ENCODE results near the gene TRAT1. TPM values are rescaled to one million over a fixed set of nuclear protein-coding genes. Genes with fewer than 3 reads are reported as not detected.
A peak's percentile ranks its signal among the peaks of the same experiment; 100 is the strongest.

The TRAT1 gene
- total RNA-seq, 1 donor from 2014 or later, result not detected

- Mint-ChIP-seq H3K4me3 (no peak overlapping the region), H3K9me3 (no peaks in the 10 kb centered on the region), H3K36me3 (ENCODE audit: low read depth) (no peaks in the 10 kb centered on the region), H3K27ac (no peak overlapping the region), H3K4me1 (no peaks in the 10 kb centered on the region), H3K27me3 (peaks cover 3% of the 10 kb centered on the region)
- TF ChIP-seq CTCF (IDR thresholded peaks at IDR 0.05), result no peak
- ATAC-seq (ENCODE audit: low read depth) (no peak), DNase-seq (no peak)
- intact Hi-C loops (cut with micrococcal nuclease), result no loop called here
- POLR2A ChIA-PET, result no interaction called here
- CTCF ChIA-PET, result interaction anchor here (0.7 kb wide), 1 partner anchor 92 kb away, joined by 3 read pairs; no protein-coding TSS in a partner anchor
Observed at GRCh38 chr3:108847187-108847586, 24.6 kb downstream of the TRAT1 start.

- DNase-seq (no peak), ATAC-seq (ENCODE audit: low read depth) (no peak)
- H3K4me3 Mint-ChIP-seq, result no peak overlapping the region
- no peak for TF ChIP-seq CTCF (IDR thresholded peaks at IDR 0.05)
- POLR2A ChIA-PET, result no interaction called here
- H3K36me3 Mint-ChIP-seq (ENCODE audit: low read depth), result no peaks in the 10 kb centered on the region
- H3K4me1 Mint-ChIP-seq, result no peaks in the 10 kb centered on the region
- H3K27ac Mint-ChIP-seq, result no peak overlapping the region
- H3K9me3 Mint-ChIP-seq, result no peaks in the 10 kb centered on the region
- intact Hi-C loops (cut with micrococcal nuclease), result no loop called here
- H3K27me3 Mint-ChIP-seq, result peaks cover 3% of the 10 kb centered on the region
- CTCF ChIA-PET, result no interaction called here
Observed at GRCh38 chr3:108849075-108849474, 26.5 kb downstream of the TRAT1 start.

DNA sequence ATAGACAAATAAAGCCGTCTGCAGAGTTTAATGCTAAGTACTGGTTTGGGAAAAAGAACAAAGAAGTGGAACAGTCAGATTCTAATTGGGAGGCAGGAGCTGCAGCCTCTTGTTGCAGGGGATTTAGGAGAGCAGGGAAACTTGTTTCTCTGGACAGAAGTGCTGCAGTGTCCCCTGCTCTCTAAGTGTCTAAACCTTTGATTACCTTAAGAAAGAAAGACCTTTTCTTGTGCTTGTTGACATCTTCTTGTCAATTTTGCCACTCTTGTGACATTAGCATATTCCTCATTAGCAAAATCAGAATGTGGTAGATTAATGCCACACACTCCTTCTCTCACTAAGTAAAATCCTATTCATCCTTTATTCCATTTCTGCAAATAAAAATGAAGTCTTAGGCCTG, 38.8 kb downstream of the TRAT1 start:
- intact Hi-C loops (cut with micrococcal nuclease), result no loop called here
- no peak for ATAC-seq (ENCODE audit: low read depth)
- DNase-seq, result no peak
- H3K4me3 Mint-ChIP-seq, result no peak overlapping the region
- peaks cover 2% of the 10 kb centered on the region for H3K4me1 Mint-ChIP-seq
- POLR2A ChIA-PET, result no interaction called here
- H3K27me3 Mint-ChIP-seq, result peaks cover 2% of the 10 kb centered on the region
- TF ChIP-seq CTCF (IDR thresholded peaks at IDR 0.05), result no peak
- no peaks in the 10 kb centered on the region for H3K9me3 Mint-ChIP-seq
- no peak overlapping the region for H3K27ac Mint-ChIP-seq
- CTCF ChIA-PET, result no interaction called here
- no peaks in the 10 kb centered on the region for H3K36me3 Mint-ChIP-seq (ENCODE audit: low read depth)

DNA sequence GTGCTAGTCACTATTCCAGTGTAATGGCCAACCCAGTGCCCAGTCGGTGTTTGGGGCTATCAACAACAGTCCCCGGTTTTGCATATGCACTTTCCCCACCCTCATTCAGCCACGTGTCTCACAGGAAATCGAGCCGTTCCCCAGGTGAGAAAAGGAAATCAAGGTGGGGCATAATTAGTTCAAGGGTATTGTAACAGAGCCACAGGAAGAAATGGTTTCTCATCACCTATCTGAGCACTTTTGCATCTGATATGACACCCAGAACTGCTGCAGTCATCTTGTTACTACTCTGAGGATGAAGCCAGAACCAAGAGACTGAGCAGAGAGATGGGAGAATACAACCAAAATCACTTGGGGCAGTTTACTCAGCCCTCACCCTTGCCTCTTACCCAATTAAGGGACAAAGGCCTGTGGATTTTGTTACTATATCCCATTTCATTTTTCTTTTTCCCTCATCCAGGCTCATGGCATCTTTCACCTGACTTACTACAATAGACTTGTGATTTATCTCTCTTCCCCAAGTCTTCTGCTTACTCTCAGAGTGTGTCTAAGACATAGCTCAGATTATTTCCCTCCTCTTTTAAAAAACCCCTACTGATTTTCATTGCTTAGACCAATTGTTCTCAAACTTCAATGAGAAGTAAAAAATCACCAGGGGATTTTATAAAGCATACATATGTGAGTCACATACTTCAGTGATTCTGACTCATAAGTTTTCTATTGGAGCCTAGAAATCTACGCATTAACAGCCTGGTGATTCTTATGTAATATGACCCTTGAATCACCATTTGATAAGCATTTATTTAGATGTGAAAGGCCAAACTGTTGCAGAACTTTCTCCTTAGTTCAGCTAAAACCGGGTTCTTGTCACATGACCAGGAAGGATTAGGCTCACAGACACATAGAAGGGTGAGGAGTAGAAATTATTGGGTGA, 40.5 kb downstream of the TRAT1 start:
- intact Hi-C loops (cut with micrococcal nuclease), result no loop called here
- no peak overlapping the region for H3K27ac Mint-ChIP-seq
- no peaks in the 10 kb centered on the region for H3K36me3 Mint-ChIP-seq (ENCODE audit: low read depth)
- no peak overlapping the region for H3K4me3 Mint-ChIP-seq
- ChIA-PET CTCF (no interaction called here), POLR2A (no interaction called here)
- no peak for TF ChIP-seq CTCF (IDR thresholded peaks at IDR 0.05)
- ATAC-seq (ENCODE audit: low read depth), result peak; percentile 21
- DNase-seq, result no peak
- H3K9me3 Mint-ChIP-seq, result no peaks in the 10 kb centered on the region
- peaks cover 4% of the 10 kb centered on the region for H3K27me3 Mint-ChIP-seq
- peaks cover 2% of the 10 kb centered on the region for H3K4me1 Mint-ChIP-seq

- no peak for ATAC-seq (ENCODE audit: low read depth)
- intact Hi-C loops (cut with micrococcal nuclease), result no loop called here
- no peak overlapping the region for H3K4me3 Mint-ChIP-seq
Observed at GRCh38 chr3:108863799-108864135, 41.2 kb downstream of the TRAT1 start.

More at GRCh38 chr3:108863799-108864135, 41.2 kb downstream of the TRAT1 start:
- Mint-ChIP-seq H3K27ac (no peak overlapping the region), H3K27me3 (peaks cover 4% of the 10 kb centered on the region), H3K9me3 (no peaks in the 10 kb centered on the region), H3K36me3 (ENCODE audit: low read depth) (no peaks in the 10 kb centered on the region), H3K4me1 (peaks cover 2% of the 10 kb centered on the region)
- no peak for TF ChIP-seq CTCF (IDR thresholded peaks at IDR 0.05)
- ChIA-PET POLR2A (no interaction called here), CTCF (no interaction called here)
- DNase-seq, result no peak

All from activated B cell treated with CpG ODN at 0.5 μM for 24 hours (primary cell).